ENCODE measurements around the gene CHD1L.

DNA sequence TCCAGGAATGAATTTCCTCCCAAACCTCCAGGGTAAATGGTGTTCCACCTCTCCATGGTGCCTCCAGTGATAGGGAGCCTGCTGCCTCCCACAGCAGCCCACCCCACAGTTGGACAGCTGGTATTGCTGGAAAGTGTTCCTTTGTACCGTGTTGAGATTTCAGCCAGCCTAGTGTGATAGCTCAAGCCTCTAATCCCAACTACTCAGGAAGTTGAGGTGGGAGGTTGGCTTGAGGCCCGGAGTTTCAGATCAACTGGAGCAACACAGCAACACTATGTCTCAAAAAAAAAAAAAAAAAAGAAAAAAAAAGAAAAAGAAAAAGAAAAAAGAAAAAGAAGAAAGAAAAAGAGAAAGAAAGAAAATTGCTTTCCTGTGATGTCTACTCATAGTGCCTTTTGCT is 96.1 kb downstream of the CHD1L start:
- TF ChIP-seq, protein P1, sequence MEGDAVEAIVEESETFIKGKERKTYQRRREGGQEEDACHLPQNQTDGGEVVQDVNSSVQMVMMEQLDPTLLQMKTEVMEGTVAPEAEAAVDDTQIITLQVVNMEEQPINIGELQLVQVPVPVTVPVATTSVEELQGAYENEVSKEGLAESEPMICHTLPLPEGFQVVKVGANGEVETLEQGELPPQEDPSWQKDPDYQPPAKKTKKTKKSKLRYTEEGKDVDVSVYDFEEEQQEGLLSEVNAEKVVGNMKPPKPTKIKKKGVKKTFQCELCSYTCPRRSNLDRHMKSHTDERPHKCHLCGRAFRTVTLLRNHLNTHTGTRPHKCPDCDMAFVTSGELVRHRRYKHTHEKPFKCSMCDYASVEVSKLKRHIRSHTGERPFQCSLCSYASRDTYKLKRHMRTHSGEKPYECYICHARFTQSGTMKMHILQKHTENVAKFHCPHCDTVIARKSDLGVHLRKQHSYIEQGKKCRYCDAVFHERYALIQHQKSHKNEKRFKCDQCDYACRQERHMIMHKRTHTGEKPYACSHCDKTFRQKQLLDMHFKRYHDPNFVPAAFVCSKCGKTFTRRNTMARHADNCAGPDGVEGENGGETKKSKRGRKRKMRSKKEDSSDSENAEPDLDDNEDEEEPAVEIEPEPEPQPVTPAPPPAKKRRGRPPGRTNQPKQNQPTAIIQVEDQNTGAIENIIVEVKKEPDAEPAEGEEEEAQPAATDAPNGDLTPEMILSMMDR (IDR thresholded peaks at IDR 0.05): no peak
- TF ChIP-seq POLR2A (IDR thresholded peaks at IDR 0.05): no peak
